A549 (cell line): Measurements from ENCODE around the gene TRIM24.

Experiments used
- CEBPB ChIP-seq, 2 experiments: fragments of >200 bp in 1 of 2; sonication (Bioruptor Twin) in 1 of 2; formaldehyde crosslinking in 1 of 2; IDR thresholded peaks; 2 replicates each; pipeline ENCODE4 v1.6.1; 2012 to 2016
- CTCF ChIP-seq: fragments of >200 bp; sonication (Bioruptor Twin); formaldehyde crosslinking; IDR thresholded peaks from 3 replicates; pipeline ENCODE4 v1.5.1; 2016
- EHMT2 ChIP-seq: fragments of 200-600 bp; sonication (generic); IDR thresholded peaks from 2 replicates; pipeline ENCODE4 v1.6.1; 2016; ENCODE audit warnings: antibody characterized with exemption, low read depth, mild to moderate bottlenecking, moderate library complexity
- ELK1 ChIP-seq: fragments of 150-350 bp; IDR thresholded peaks from 2 replicates; pipeline ENCODE4 v1.6.1; 2014; ENCODE audit warnings: low read depth, mild to moderate bottlenecking, low read length
- EP300 ChIP-seq, 2 experiments: fragments of >200 bp; sonication (Bioruptor Twin); formaldehyde crosslinking; IDR thresholded peaks; 2 replicates in 1 of 2; 3 replicates in 1 of 2; pipeline ENCODE4 v1.6.1; 2016 to 2017
- POLR2A ChIP-seq: IDR thresholded peaks from 2 replicates; pipeline ENCODE4 v1.6.1; 2012; ENCODE audit warnings: mild to moderate bottlenecking, low read length
- POLR2AphosphoS2 ChIP-seq: conservative IDR thresholded peaks from 2 replicates; pipeline ENCODE4 v1.6.1; 2012; ENCODE audit warnings: low read length, improper control_type of control experiment, inconsistent platforms
- RAD21 ChIP-seq, 2 experiments: fragments of >200 bp in 1 of 2; sonication (Bioruptor Twin) in 1 of 2; formaldehyde crosslinking in 1 of 2; IDR thresholded peaks in 1 of 2; conservative IDR thresholded peaks in 1 of 2; 2 replicates in 1 of 2; 3 replicates in 1 of 2; pipeline ENCODE4 v1.6.1; 2012 to 2018; ENCODE audit warnings: inconsistent platforms in 1 of 2
- SMC3 ChIP-seq: fragments of >200 bp; sonication (Bioruptor Twin); formaldehyde crosslinking; IDR thresholded peaks from 3 replicates; pipeline ENCODE4 v1.6.1; 2018; ENCODE audit warnings: inconsistent platforms
- TF ChIP-seq, protein P1 (sequence below): fragments of 200-600 bp; sonication (generic); IDR thresholded peaks from 2 replicates; pipeline ENCODE4 v1.6.1; 2016; ENCODE audit warnings: antibody characterized with exemption, mild to moderate bottlenecking, moderate library complexity

DNA sequence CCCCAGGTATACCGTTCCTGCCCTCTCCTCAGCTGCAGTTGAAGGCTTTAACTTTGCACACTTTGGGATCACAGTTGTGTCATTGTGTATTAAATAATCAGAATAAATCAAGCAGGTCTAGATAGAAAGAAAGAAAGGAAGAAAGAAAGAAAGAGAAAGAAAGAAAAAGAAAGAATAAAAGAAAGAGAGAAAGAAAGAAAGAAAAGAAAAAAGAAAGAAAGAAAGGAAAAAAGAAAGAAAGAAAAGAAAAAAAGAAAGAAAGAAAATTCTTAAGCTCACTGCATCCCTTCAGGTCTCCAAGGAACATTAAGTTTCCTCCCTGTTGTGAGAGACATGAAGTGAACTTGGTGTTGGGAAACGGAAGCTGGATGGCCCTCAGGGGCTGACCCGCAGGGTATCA lies 17.2 kb upstream of the TRIM24 start:
- TF ChIP-seq EP300 (IDR thresholded peaks at IDR 0.05) (no peak), ELK1 (no peak), SMC3 (no peak), POLR2A (no peak), CEBPB (IDR thresholded peaks at IDR 0.05) (no peak), CTCF (no peak), POLR2AphosphoS2 (no peak), RAD21 (conservative IDR thresholded peaks at IDR 0.05 in 1 of 2, IDR thresholded peaks at IDR 0.05 in 1 of 2) (no peak), EHMT2 (no peak)
- TF ChIP-seq, protein P1, sequence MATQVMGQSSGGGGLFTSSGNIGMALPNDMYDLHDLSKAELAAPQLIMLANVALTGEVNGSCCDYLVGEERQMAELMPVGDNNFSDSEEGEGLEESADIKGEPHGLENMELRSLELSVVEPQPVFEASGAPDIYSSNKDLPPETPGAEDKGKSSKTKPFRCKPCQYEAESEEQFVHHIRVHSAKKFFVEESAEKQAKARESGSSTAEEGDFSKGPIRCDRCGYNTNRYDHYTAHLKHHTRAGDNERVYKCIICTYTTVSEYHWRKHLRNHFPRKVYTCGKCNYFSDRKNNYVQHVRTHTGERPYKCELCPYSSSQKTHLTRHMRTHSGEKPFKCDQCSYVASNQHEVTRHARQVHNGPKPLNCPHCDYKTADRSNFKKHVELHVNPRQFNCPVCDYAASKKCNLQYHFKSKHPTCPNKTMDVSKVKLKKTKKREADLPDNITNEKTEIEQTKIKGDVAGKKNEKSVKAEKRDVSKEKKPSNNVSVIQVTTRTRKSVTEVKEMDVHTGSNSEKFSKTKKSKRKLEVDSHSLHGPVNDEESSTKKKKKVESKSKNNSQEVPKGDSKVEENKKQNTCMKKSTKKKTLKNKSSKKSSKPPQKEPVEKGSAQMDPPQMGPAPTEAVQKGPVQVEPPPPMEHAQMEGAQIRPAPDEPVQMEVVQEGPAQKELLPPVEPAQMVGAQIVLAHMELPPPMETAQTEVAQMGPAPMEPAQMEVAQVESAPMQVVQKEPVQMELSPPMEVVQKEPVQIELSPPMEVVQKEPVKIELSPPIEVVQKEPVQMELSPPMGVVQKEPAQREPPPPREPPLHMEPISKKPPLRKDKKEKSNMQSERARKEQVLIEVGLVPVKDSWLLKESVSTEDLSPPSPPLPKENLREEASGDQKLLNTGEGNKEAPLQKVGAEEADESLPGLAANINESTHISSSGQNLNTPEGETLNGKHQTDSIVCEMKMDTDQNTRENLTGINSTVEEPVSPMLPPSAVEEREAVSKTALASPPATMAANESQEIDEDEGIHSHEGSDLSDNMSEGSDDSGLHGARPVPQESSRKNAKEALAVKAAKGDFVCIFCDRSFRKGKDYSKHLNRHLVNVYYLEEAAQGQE: no peak
